CD4-positive, alpha-beta T cell treated with Interleukin-2 at 100 ng/mL for 4 hours (primary cell): ENCODE measurements around the gene PRM3.

Experiments used
- DNase-seq: peaks from one replicate; pipeline ENCODE4 v3.0.0-alpha.2; 2020; ENCODE audit warnings: low spot score

The PRM3 gene, protein sequence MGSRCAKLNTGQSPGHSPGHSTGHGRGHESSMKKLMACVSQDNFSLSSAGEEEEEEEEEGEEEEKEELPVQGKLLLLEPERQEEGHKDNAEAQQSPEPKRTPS

DNA sequence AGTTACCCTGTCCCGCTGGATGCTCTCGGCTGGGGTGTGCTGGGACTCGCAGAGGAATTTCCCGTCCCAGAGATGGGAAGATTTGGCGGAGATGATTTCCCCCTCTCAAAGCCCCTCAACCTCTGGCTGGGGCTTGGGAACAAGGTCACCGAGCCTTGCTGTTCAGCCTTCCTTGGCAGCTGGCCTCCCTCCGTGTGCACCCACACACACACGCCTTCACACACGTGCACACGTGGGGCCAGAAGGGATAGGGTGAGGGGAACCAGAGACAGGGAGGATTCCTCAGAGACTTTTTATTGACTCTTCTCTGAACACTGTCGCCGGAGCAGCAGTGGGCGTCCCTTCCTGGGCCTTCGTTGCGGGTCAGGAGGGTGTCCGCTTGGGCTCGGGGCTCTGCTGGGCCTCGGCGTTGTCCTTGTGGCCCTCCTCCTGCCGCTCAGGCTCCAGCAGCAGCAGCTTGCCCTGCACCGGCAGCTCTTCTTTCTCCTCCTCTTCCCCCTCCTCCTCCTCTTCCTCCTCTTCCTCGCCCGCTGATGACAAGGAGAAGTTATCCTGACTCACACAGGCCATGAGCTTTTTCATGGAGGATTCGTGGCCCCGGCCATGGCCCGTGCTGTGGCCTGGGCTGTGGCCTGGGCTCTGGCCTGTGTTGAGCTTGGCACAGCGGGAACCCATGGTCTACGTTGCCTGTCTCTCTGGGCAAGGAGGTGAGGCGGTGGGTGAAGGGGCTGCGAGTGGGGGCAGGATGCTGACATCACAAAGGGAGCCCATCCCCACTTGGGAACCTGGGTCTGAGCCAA is at the start of gene PRM3:
Gene PRM3 (minus strand): TSS at position 709 of the 800 bp plus-strand sequence. CDS start 34 bp downstream, at position 675.
- DNase-seq, result no peak

DNA sequence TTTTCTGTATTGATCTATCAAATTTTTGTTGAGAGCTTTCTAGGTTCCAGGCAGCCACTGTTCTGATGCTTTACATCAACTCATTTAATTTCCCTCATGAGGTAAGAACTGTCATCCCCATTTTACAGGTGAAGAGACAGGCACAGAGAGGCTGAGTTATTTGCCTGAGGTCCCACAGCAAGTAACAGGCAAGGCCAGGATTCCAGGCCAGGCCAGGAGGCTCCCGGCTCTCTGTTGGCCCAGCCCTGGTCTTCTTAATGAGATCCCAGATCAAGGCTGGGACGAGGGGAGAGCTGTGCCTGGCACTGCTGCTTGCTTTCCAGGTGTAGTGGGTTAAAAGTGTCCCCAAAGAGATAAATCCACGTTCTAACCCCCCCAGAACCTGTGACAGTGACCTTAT is 49.4 kb upstream of the PRM3 start:
- DNase-seq, result no peak

DNA sequence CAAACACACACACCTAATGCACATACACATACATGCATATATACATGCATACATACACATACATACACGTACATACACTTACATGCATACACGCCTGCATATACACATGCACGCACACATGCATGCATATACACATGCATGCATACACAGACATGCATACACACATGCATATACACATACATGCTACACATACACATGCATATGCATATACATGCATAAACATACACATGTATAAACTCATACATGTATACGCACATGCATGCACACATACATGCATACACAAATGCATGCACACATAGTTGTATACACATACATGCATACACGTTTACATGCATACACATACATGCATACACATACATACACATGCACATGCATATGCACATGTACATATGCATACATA is 48.2 kb upstream of the PRM3 start:
- DNase-seq, result no peak

DNA sequence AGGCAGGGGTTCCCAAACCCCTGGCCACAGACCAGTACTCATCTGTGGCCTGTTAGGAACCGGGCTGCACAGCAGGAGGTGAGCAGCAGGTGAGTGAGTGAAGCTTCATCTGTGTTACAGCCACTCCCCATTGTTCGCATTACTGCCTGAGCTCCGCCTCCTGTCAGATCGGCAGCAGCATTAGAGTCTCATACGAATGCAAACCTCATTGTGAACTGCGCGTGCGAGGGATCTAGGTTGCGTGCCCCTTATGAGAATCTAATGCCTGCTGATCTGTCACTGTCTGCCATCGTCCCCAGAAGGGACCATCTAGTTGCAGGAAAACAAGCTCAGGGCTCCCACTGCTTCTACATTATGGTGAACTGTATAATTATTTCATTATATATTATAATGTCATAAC is 46.7 kb upstream of the PRM3 start:
- DNase-seq, result no peak

DNA sequence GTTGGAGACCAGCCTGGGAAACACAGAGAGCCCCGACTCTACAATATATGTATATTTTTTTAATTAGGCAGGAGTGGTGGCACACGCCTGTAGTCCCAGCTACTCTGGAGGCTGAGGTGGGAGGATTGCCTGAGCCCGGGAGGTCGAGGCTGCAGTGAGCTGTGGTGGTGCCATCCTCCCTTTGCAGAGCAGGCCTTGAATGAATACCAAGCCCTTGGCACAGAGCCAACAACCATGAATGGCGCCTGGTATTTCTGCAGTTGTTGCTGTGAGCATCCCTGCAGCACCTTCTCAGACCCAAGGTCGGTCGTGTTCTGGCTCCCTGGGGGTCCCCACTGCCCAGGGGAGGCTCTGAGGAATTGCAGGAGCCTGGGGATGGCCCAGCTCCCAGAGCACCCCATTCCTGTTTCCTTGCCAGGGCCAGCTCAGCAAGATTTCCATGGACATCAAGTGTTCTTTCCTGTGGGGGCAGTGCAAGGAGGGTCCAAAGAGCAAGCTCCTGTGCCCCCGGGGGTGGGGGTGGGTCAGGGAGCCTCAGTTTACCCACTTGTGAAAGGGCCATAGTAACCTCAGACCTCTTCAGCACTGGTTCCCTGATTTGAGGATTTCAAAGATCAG is 46.2 kb upstream of the PRM3 start:
- DNase-seq, result no peak

DNA sequence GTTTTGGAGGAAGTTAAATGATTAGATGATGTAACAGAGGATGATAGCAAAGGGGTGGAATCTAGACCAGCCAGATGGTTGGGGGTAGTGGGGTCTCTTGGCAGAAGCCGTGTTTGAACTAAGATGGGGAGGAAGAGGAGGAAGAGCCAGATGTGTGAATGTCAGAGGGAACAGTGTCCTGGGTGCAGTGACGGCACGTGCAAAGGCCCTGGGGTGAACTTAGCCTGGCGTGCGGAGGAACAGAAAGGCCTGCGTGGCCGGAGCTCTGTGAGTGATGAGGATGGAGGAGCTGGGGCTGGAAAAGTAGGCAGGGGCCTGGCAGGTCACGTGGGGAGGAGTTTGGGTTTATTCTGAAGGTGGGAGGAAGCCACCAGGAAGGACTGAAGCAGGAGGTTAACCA is 45.4 kb upstream of the PRM3 start:
- DNase-seq, result no peak

DNA sequence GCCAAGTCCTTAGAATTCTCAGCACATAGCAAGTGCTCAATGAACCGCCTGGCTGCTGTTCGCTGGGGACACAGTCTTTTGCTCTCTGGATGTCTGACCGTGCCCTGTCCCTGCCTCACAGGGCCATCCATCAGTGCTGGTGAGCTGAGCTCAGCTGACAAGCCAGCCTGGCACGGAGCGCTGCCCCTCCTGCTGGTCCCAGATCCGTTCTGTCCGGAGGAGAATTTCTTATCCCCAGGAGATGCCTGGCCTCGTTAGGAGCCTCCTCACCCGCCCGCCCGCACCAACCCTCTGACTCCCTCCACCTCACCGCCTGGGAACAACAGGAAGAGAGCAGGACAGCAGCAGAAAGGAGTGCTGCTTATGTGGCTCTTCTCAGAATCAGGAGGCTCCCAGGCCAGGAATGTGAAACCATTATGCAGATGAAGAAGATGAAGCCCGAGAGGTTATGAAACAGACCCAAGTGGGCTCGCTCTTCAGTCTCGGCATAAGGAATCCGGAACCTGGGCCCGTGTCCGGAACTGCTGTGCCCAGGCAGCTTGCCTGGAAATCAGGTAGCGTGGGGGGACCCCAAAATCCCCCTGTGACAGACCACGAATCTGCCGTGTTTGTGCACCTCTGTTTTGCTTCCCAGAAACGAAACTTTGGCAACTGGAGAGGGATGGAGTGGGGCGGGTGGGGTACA is 43.0 kb upstream of the PRM3 start:
- DNase-seq, result no peak

DNA sequence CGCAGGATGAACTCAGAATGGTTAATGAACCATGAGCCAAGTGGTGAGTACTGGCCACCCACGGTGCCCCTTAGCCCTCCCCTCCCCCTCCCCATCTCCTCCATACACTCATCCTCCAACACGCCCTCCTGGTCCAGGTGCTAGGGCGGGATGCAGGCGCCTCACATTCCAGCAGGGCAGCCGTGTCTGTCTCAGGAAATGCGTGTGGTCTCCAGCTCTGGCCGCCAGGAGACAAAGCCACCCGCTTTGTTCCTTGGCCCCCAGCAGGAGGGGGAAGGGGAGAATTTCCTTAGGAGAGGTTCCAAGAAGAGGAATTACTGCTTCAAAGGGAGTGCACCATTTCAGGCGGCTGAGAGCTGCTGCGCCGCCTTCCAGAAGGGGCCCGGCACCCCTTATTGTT is 42.1 kb upstream of the PRM3 start:
- no peak for DNase-seq

DNA sequence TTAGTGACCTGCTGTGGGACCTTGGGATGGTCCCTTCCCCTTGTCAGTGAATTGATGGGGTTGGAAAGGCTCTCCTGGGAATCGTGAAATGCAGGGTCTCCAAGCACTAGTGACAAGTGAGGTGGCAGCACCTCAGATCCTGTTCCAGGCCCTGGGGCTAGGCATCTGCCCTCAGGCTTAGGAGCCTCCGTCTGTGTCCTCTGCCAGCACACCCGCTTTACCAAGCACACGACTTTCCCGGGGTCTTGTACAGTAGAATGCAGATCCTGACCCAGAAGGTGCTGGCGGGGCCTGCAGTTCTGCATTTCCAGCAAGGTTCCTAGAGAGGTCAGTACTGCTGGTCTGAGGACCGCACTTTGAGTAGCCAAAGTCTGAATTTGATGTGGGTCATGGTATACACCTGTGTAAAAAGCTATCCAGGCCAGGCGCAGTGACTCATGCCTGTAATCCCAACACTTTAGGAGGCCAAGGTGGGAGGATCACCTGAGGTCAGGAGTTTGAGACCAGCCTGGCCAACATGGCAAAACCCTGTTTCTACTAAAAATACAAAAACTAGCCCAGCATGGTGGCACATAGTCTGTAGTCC is 41.0 kb upstream of the PRM3 start:
- no peak for DNase-seq

DNA sequence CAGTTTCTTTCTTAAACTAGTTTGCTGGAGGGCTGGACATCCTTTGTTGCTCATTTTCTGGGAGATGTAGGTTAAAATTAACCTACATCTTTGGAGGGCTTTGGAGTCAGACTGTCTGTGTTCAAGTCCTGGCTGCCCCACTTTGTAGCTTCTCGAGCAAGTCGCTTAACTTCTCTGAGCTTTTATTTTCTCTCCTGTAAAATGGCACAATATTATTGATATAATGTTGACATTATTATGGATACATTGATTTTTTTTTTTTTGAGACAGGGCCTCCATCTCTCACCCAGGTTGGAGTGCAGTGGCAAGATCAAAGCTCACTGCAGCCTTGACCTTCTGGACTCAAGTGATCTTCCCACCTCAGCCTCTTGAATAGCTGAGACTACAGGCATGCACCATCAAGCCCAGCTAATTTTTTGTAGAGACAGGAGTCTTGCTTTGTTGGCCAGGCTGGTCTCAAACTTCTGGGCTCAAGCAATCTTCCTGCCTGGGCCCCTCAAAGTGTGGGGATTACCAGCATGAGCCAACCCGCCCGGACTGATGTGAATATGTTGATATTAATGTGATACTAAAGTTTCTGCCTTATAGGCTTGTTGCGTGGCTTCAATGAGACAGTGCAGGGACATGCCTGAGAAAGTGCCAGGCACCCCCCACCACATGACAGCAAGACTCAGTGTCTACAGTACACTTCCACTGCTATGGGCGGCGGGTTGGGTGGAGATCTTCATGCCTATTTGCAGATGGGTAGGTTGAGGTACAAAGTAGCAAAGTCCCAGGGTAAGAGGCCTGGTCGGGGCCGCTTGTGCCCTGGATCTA is 40.3 kb upstream of the PRM3 start:
- no peak for DNase-seq

DNA sequence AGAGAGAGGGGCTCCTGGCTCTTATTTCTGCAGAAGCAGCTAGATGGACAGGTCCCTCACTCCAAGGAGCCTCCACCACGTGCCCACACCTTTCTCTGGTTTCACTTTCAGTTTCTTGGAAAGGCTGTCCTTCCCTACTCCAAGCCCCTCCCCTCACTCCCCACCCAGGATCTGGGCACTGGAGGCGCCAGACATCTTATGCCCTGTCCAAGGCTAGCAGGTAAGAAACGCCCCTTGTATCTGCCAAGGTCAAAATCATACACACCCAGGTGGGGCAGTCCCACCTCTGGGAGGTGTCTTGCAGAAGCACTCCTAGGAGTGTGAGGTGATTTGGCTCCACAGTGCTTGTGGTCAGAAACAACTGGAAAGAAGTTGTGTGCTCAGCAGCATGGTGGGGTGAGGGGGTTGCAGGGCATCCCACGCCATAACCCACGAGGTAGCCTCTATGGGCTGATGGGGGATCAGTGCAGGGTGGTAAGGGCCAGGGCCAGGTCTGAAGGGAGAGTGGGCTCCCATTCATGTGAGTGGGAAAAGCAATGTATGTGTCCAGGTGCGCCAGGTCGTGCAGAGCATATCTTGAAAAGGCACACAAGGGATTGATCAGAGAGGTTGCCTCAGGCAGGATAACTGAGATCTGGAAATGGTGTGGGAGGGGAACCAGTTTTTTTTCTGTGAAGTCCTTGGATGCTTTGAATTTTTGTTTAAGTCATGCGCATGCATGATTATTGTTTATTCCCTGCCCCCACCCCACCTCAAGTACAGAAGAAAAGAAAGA is 39.5 kb upstream of the PRM3 start:
- peak; percentile 21 for DNase-seq

DNA sequence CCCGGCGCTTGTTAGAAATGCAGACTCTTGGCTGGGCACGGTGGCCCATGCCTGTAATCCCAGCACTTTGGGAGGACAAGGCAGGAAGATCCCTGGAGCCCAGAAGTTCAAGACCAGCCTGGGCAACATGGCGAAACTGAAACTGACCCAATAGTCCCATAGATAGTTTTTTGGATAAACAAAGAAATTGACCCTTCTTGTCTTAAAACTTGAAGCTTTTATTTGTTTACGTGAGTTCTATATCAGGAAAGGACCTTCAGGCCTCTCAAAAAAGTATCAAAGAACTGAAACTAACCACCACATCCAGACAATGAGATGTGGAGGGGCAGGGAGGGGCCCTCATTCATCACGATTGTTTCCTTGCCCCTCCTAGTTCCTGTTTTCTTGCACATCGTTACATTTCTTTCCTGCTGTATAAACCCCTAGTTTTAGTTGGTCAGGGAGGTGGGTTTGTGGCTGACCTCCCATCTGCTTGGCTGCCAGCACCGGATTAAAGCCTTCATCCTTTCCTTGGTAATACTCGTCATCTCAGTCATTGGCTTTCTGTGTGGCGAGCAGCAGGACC is 37.6 kb upstream of the PRM3 start:
- DNase-seq, result peak; percentile 51

DNA sequence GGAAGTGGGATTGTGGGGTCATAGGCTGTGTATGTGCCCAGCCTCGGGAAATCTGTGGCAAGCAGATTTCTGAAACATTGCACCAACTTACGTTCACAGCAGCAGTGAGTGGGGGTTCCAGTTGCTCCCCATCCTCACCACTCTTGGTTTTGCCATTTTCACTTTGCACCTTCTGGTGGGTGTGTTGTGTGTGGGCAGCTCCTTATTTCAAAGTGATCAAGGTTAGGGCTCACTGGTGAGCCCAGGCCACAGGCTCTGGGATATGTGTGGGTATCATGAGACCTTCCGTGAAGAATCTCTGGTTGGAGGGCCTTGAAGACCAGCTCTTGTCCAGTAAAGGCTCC is 37.2 kb upstream of the PRM3 start:
- DNase-seq, result no peak

DNA sequence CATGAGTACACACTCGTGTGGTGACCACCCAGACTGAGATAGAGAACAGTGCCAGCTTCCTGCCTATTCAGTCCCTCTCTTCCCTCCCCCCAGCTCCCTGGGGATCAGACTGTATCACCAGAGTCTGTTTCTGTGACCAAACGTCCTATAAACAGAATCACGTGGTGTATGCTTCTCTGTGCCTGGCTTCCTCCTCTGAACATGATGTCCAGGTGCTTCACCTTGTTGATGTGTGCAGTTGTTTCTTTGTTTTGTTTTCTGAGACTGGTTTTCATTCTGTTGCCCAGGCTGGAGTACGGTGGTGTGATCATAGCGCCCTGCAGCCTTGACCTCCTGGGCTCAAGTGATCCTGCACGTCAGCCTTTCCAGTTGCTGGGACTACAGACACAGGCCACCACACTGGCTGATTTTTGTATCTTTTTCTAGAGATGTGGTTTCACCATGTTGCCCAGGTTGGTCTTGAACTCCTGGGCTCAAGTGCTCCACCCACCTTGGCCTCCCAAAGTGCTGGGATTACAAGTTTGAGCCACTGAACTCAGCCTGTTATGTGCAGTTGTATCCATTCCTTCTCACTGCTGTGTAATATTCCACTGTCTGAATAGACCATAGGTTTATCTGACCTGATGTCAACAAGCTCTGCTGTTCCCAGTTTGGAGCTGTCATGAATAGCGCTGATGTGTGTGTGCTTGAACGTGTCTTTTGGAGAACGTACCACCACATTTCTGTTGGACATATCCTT is 36.6 kb upstream of the PRM3 start:
- DNase-seq, result no peak

DNA sequence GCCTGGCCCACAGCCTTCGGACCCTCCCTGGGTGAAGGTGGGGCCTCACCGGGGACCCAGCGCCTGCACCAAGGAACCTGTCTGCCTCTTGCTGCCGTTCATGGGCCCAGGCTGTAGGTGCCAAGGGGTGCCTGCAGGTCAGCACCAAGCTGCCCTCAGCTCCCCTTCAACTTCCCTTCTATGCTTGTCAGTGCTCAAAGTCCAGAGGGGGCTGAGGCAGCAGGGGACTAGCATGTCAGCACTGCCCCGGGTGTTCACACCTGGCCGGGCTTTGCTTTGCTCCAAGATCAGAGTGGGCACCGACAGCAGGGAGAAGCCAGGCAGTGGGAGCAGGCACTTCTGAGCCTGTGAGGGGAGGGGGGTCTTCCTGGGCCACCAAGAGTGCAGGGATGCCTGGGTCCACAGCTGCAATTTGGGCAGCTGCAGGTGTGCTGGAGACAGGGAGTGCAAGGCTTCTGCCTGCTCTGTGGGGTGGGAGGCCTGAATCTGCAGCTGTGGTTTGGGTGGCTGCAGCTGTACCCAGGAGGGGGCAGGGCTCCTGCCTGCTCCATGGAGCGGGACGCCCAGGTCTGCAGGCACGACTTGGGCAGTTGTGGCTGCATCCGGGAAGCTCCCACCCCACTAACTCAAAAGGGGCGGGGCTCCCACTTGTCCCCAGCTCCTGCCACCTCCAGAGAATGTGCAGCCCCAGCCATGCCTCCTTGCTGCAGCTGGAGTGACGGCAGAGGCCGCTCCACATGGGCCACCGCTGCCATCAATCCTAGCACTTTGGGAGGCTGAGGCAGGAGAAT is 35.3 kb upstream of the PRM3 start:
- DNase-seq, result no peak

DNA sequence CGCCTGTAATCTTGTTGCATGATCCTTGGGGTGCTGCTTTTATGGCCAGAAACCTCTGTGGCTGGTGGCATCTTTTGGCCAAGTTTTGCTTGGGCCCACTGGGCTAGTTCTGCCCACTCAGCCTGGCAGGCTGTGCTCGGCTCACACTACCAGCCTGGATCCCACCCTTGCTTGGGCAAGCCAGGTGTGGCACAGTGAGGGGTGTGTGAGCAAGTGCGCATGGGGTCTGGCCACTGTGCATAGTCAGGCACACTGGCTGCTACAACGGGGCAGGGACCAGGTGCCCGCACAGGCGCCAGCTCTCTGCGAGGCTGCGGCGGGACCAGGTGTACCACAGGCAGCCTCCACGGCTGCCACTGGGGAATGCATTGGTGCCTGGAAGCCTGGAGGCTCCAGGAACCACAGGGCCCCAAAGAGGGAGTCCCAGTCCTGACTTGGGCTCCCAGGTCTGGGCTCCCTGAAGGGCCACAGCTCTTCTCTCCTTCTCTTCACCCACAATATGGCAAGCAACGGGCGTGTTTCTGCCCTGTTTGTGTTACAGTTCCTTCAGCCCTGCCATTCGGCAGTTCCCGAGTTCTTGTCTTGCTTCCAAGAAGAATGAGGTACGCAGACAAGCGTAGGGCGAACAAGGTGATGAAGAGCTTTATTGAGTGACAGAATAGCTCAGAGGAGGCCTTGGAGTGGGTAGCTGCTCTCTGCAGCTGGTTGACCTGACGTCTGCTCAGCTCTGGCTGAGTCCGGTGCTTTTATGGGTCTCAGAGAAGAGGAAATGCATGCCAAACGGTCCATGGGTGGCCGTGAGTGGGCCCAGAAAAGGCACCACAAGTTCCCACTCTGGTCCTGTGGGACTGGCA is 34.4 kb upstream of the PRM3 start:
- DNase-seq, result no peak

DNA sequence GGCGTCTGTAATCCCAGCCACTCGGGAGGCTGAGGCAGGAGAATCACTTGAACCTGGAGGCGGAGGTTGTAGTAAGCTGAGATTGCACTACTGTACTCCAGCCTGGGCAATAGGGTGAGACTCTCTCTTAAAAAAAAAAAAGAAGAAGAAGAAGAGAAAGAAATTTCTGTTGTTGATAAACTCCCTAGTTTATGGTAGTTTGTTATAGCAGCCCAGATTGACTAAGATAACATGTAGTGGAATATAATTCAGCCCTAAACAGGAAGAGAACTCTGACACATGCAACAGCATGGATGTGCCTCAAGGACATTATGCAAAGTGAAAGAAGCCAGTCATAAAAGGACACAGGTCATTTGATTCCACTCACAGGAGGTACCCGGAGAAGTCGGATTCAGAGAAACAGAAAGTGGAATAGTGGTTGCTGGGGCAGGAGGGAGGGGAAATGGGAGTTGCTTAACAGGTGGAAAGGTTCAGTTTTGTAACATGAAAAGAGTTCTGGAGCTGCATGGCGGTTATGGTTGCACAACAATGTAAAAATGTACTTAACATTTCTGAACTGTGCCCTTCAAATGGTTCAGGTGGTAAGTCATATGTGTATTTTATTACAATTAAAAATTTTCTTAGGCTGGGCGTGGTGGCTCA is 33.7 kb upstream of the PRM3 start:
- DNase-seq, result no peak

DNA sequence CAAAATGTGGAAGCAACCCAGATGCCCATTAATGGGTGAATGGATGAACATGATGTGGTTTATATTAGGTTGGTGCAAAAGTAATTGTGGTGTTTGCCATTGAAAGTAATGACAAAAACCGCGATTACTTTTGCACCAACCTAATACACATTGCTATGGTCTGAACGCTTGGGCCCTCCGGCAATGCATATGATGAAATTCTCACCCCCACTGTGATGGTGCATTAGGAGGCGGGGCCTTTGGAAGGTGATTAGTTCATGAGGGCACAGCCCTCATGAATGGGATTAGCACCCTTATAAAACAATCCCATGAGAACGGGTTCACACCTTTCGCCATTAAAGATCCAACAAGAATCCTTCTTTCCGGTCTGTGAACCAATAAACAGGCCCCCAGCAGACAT is 33.0 kb upstream of the PRM3 start:
- no peak for DNase-seq
